Right lobe of liver (tissue), 6 donors: ENCODE data around the gene ANXA4. TPM values are rescaled to one million over a fixed set of nuclear protein-coding genes. Genes with fewer than 3 reads are reported as not detected.

Experiments
- ATAC-seq, 4 donors: fragments of 200-7000 bp; cut with Tn5 transposase; one replicate each; pipeline ENCODE4 v1.9.1; 2020; ENCODE audit warnings: mild to moderate bottlenecking in 4 of 4, moderate library complexity in 4 of 4
- DNase-seq, 3 donors: peaks; one replicate each; pipeline ENCODE4 v3.0.0-alpha.2; 2020
- H3K27ac ChIP-seq, 3 donors: fragments of 200-600 bp; one replicate each; pipeline ENCODE4 v1.8.0; 2022
- H3K27me3 ChIP-seq, 2 donors: fragments of 200-600 bp; one replicate each; pipeline ENCODE4 v1.8.0; 2022
- H3K36me3 ChIP-seq, 4 donors: fragments of 200-600 bp; sonication (generic) in 1 of 4; one replicate each; pipeline versions ENCODE4 v1.5.1 to v1.8.0; 2017 to 2022; ENCODE audit warnings: control low read depth in 1 of 4
- H3K4me1 ChIP-seq, 4 donors: fragments of 200-600 bp; sonication (generic) in 1 of 4; one replicate each; pipeline versions ENCODE4 v1.5.1 to v1.8.0; 2017 to 2022; ENCODE audit warnings: control low read depth in 1 of 4
- H3K4me3 ChIP-seq, 3 donors: fragments of 200-600 bp; one replicate each; pipeline ENCODE4 v1.8.0; 2022
- H3K9me3 ChIP-seq, 4 donors: fragments of 200-600 bp; sonication (generic) in 1 of 4; one replicate each; pipeline versions ENCODE4 v1.5.1 to v1.8.0; 2017 to 2022; ENCODE audit warnings: control low read depth in 1 of 4
- CTCF ChIP-seq, 4 donors: fragments of 200-600 bp in 3 of 4; fragments of 450-650 bp in 1 of 4; IDR thresholded peaks; one replicate each; pipeline versions ENCODE4 v1.5.1 to v1.8.0; 2016 to 2022; ENCODE audit warnings: antibody characterized with exemption in 4 of 4, mild to moderate bottlenecking in 2 of 4
- POLR2A ChIP-seq: fragments of 450-650 bp; IDR thresholded peaks from one replicate; pipeline ENCODE4 v1.6.1; 2017; ENCODE audit warnings: antibody characterized with exemption, mild to moderate bottlenecking
- WGBS: methylation state at CpG from one replicate; pipeline ENCODE4 v1.1.6; 2018; ENCODE audit warnings: low coverage, low lambda C conversion rate; ENCODE audit not compliant: insufficient coverage; ENCODE audit errors: missing lambda C conversion rate; 5-methylcytosine and 5-hydroxymethylcytosine counted together
- intact Hi-C, 2 donors: fragments of 100-400 bp; cut with DNase I; formaldehyde crosslinking; loops; one replicate each; pipeline versions ENCODE4 v1.11.2 to v1.14.1; 2022
- total RNA-seq, 6 experiments: library from RNA; depleted of rRNA in 2 of 6; stranded (reverse); fragments of >200 nt in 2 of 6; fragmentation: NEBNext Ultra II Directional in 3 of 6; extraction: Animal tissue kit (Norgen Biotek cat#: 25700) in 3 of 6; gene quantifications; one replicate each; pipeline versions ENCODE4 v1.1.0 to v1.2.4, GENCODE V29; 2016 to 2023
- donor health status: DM: no; HTN: yes; CAD: no.
- donor health status: DM: no; HTN: no; CAD: no.
- donor health status: DM: no; HTN: no; CAD: no.
- donor health status: DM: no; HTN: yes; CAD: no.
- donor health status: DM: no; HTN: yes; CAD: no.

Gene ANXA4
- total RNA-seq, 6 experiments from 2014 or later: 53.5 to 173 (median 92.1) TPM

- H3K36me3 ChIP-seq: no peaks in the 10 kb centered on the region
- 87% methylated on average over 3 of the region's 6 CpGs for WGBS
- H3K9me3 ChIP-seq: no peaks in the 10 kb centered on the region
- no peak overlapping the region for H3K4me3 ChIP-seq
- no peak overlapping the region for H3K27ac ChIP-seq
- intact Hi-C loops: no loop called here
- TF ChIP-seq CTCF (IDR thresholded peaks at IDR 0.05) (no peak), POLR2A (no peak)
- no peaks in the 10 kb centered on the region for H3K27me3 ChIP-seq
- ATAC-seq: no peak
- peaks cover 0 to 25% (median 8%) of the 10 kb centered on the region in 4 donors for H3K4me1 ChIP-seq
- no peak for DNase-seq
These were observed 89.5 kb downstream of the ANXA4 start for GRCh38 chr2:69831354-69831905.

GRCh38 chr2:69833752-69834151 lies 91.8 kb downstream of the ANXA4 start:
- Histone ChIP-seq H3K36me3 (no peaks in the 10 kb centered on the region), H3K4me3 (no peak overlapping the region), H3K4me1 (peaks cover 0 to 20% (median 8%) of the 10 kb centered on the region in 4 donors), H3K9me3 (no peaks in the 10 kb centered on the region), H3K27ac (no peak overlapping the region), H3K27me3 (no peaks in the 10 kb centered on the region)
- intact Hi-C loops: no loop called here
- TF ChIP-seq POLR2A: no peak
- no peak for TF ChIP-seq CTCF (IDR thresholded peaks at IDR 0.05)
- 89% methylated on average over 3 of the region's 3 CpGs for WGBS
- ATAC-seq (no peak), DNase-seq (no peak)

GRCh38 chr2:69835666-69836065 lies 93.7 kb downstream of the ANXA4 start:
- intact Hi-C loops: no loop called here
- WGBS: 92% methylated on average over 2 of the region's 2 CpGs
- peaks cover 0 to 17% (median 8%) of the 10 kb centered on the region in 4 donors for H3K4me1 ChIP-seq
- no peaks in the 10 kb centered on the region for H3K27me3 ChIP-seq
- H3K36me3 ChIP-seq: peaks cover 0 to 11% (median 0%) of the 10 kb centered on the region in 4 donors
- no peak overlapping the region for H3K4me3 ChIP-seq
- no peak for DNase-seq
- ATAC-seq: no peak
- H3K27ac ChIP-seq: no peak overlapping the region
- H3K9me3 ChIP-seq: no peaks in the 10 kb centered on the region
- TF ChIP-seq CTCF (IDR thresholded peaks at IDR 0.05): no peak
- no peak for TF ChIP-seq POLR2A

- TF ChIP-seq POLR2A (no peak), CTCF (IDR thresholded peaks at IDR 0.05) (no peak)
- Histone ChIP-seq H3K36me3 (peaks cover 0 to 17% (median 0%) of the 10 kb centered on the region in 4 donors), H3K4me1 (peaks cover 0 to 10% (median 5%) of the 10 kb centered on the region in 4 donors), H3K4me3 (no peak overlapping the region), H3K9me3 (no peaks in the 10 kb centered on the region), H3K27me3 (no peaks in the 10 kb centered on the region), H3K27ac (no peak overlapping the region)
- intact Hi-C loops: no loop called here
- no peak for DNase-seq
- no peak for ATAC-seq
- 67% methylated on average over 5 of the region's 5 CpGs for WGBS
These were observed 94.4 kb downstream of the ANXA4 start for GRCh38 chr2:69836316-69836715.
